Measurements from ENCODE around the gene ATP5F1B.
"Not testable (repeated sequence)": the region's sequence is repeated elsewhere in the genome, so short reads cannot be mapped to it uniquely, and the experiment has no call there.

Gene ATP5F1B

DNA sequence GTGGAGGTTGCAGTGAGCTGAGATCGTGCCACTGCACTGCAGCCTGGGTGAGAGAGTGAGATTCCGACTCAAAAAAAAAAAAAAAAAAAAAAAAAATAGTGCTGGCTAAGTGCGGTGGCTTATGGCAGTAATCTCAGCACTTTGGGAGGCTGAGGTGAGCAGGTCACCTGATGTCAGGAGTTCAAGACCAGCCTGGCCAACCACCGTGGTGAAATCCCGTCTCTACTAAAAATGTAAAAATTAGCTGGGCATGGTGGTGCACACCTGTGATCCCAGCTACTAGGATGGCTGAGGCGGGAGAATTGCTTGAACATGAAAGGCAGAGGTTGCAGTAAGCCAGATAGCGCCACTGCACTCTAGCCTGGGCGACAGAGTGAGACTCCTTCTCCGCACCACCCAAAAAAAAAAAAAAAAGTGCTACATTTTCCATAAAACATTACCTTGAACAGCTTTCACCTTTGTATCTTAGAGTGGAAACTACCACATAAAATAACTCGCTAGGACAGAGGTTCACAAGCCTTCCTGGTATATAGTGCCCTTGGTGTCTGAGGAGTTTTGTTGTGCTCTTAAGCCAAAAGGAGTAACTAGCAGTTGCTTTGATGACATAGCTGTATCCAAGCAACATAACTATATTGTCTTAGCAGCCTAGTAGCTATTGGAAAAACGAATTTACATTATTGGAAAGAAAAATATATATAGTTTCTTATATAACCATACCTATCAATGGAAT lies 31.2 kb upstream of the ATP5F1B start:
- H3K4me1 ChIP-seq (ENCODE audit: control insufficient read depth, low read depth, low read length) = no peaks in the 10 kb centered on the region
- H3K4me3 ChIP-seq (ENCODE audit: low read length) = no peak overlapping the region
- H3K9me3 ChIP-seq (ENCODE audit: control insufficient read depth, low read depth, low read length) = no peaks in the 10 kb centered on the region
- H3K27ac ChIP-seq (ENCODE audit: low read length) = no peak overlapping the region
- H3K27me3 ChIP-seq (ENCODE audit: control insufficient read depth, insufficient read depth, low read length) = no peaks in the 10 kb centered on the region
- H3K9ac ChIP-seq (ENCODE audit: low read length) = no peak overlapping the region
- H3K36me3 ChIP-seq (ENCODE audit: control insufficient read depth, low read depth, low read length) = peaks cover 32% of the 10 kb centered on the region

DNA sequence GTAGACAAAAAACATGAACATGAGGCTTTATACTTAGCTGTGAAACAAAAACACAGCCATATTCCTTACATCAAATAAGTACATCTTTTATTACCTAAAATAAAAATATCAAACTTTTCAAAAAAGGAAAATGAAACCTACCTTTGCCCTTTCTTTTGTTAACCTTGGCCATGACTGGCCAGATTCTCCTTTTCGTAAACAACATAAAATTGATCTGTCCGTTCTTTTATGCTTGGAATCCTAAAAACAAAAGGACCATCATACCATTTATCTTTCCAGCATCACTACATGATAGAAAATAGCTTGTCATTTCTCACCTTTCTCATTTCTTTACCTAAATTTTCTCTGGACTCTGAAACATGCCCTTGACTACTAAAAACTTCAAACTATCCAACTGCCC lies 25.8 kb upstream of the ATP5F1B start:
- H3K9ac ChIP-seq (ENCODE audit: low read length) = no peak overlapping the region
- H3K36me3 ChIP-seq (ENCODE audit: control insufficient read depth, low read depth, low read length) = peaks cover 62% of the 10 kb centered on the region
- H3K4me3 ChIP-seq (ENCODE audit: low read length) = no peak overlapping the region
- H3K9me3 ChIP-seq (ENCODE audit: control insufficient read depth, low read depth, low read length) = no peaks in the 10 kb centered on the region
- H3K27me3 ChIP-seq (ENCODE audit: control insufficient read depth, insufficient read depth, low read length) = no peaks in the 10 kb centered on the region
- no peaks in the 10 kb centered on the region for H3K4me1 ChIP-seq (ENCODE audit: control insufficient read depth, low read depth, low read length)
- H3K27ac ChIP-seq (ENCODE audit: low read length) = no peak overlapping the region

DNA sequence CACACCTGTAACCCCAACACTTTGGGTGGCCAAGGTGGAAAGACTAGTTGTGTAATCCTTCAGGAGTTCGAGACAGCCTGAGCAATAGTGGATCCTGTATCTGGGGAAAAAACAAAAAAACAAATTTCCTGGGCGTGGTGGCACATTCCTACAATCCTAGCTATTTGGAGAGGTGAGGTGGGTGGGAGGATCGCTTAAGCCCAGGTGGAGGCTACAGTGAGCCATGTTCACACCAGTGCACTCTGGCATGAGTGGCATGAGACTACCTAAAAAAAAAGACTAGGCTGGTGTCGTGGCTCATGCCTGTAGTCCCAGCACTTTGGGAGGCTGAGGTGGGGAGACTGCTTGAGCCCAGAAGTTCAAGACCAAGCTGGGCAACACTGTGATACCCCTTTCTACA lies 25.1 kb upstream of the ATP5F1B start:
- H3K27me3 ChIP-seq (ENCODE audit: control insufficient read depth, insufficient read depth, low read length) = no peaks in the 10 kb centered on the region
- peaks cover 70% of the 10 kb centered on the region for H3K36me3 ChIP-seq (ENCODE audit: control insufficient read depth, low read depth, low read length)
- no peak overlapping the region for H3K9ac ChIP-seq (ENCODE audit: low read length)
- H3K4me1 ChIP-seq (ENCODE audit: control insufficient read depth, low read depth, low read length) = no peaks in the 10 kb centered on the region
- no peak overlapping the region for H3K27ac ChIP-seq (ENCODE audit: low read length)
- H3K9me3 ChIP-seq (ENCODE audit: control insufficient read depth, low read depth, low read length) = no peaks in the 10 kb centered on the region
- no peak overlapping the region for H3K4me3 ChIP-seq (ENCODE audit: low read length)

- no peaks in the 10 kb centered on the region for H3K9me3 ChIP-seq (ENCODE audit: control insufficient read depth, low read depth, low read length)
- H3K9ac ChIP-seq (ENCODE audit: low read length) = no peak overlapping the region
- no peak overlapping the region for H3K27ac ChIP-seq (ENCODE audit: low read length)
- no peak overlapping the region for H3K4me3 ChIP-seq (ENCODE audit: low read length)
- peaks cover 96% of the 10 kb centered on the region for H3K36me3 ChIP-seq (ENCODE audit: control insufficient read depth, low read depth, low read length)
- H3K4me1 ChIP-seq (ENCODE audit: control insufficient read depth, low read depth, low read length) = no peaks in the 10 kb centered on the region
- H3K27me3 ChIP-seq (ENCODE audit: control insufficient read depth, insufficient read depth, low read length) = no peaks in the 10 kb centered on the region
Measured at GRCh38 chr12:56668197-56668457, 22.3 kb upstream of the ATP5F1B start.

DNA sequence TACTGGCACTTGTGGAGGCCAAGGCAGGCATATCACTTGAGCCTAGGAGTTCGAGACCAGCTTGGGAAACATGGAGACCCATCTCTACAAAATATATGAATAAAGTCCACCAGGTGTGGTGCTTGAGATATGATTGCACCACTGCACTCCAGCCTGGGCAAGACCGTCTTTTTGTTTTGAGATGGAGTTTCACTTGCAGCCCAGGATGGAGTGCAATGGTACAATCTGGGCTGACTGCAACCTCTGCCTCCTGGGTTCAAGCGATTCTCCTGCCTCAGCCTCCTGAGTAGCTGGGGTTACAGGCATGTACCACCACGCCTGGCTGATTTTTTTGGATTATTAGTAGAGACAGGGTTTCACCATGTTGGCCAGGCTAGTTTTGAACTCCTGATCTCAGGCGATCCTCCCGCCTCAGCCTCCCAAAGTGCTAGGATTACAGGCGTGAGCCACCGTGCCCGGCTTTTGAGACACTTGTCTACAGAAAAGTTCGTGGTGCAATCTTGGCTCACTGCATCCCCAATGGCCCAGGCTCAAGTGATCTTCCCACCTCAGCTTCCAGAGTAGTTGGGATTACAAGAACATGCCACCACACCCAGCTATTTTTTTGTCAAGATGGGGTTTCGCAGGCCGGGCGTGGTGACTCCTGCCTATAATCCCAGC lies 16.3 kb upstream of the ATP5F1B start:
- Histone ChIP-seq H3K4me3 (ENCODE audit: low read length) (no peak overlapping the region), H3K4me1 (ENCODE audit: control insufficient read depth, low read depth, low read length) (no peaks in the 10 kb centered on the region), H3K36me3 (ENCODE audit: control insufficient read depth, low read depth, low read length) (peaks cover 43% of the 10 kb centered on the region), H3K27ac (ENCODE audit: low read length) (no peak overlapping the region), H3K9me3 (ENCODE audit: control insufficient read depth, low read depth, low read length) (no peaks in the 10 kb centered on the region), H3K27me3 (ENCODE audit: control insufficient read depth, insufficient read depth, low read length) (no peaks in the 10 kb centered on the region), H3K9ac (ENCODE audit: low read length) (no peak overlapping the region)

DNA sequence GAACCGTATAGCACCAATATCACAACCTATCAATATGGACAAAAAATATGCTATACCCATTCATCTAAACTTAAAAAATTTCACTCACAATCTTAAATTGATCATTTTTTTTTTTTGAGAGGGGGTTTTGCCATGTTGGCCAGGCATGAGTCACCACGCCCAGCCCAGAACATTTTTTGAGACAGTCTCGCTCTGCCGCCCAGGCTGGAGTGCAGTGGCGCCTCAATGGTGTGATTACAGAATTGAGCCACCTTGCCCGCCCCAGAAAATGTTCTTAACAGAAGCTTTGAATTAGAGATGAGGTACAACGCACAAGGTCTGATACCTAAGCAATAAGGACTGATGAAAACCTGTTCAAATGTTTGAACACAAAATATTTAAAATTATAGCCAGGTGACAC lies 15.8 kb upstream of the ATP5F1B start:
- Histone ChIP-seq H3K9ac (ENCODE audit: low read length) (no peak overlapping the region), H3K9me3 (ENCODE audit: control insufficient read depth, low read depth, low read length) (no peaks in the 10 kb centered on the region), H3K27ac (ENCODE audit: low read length) (no peak overlapping the region), H3K36me3 (ENCODE audit: control insufficient read depth, low read depth, low read length) (peaks cover 38% of the 10 kb centered on the region), H3K4me1 (ENCODE audit: control insufficient read depth, low read depth, low read length) (no peaks in the 10 kb centered on the region), H3K4me3 (ENCODE audit: low read length) (no peak overlapping the region), H3K27me3 (ENCODE audit: control insufficient read depth, insufficient read depth, low read length) (no peaks in the 10 kb centered on the region)

- Histone ChIP-seq H3K4me1 (ENCODE audit: control insufficient read depth, low read depth, low read length) (no peaks in the 10 kb centered on the region), H3K27ac (ENCODE audit: low read length) (no peak overlapping the region), H3K9me3 (ENCODE audit: control insufficient read depth, low read depth, low read length) (no peaks in the 10 kb centered on the region), H3K36me3 (ENCODE audit: control insufficient read depth, low read depth, low read length) (peaks cover 12% of the 10 kb centered on the region), H3K4me3 (ENCODE audit: low read length) (no peak overlapping the region), H3K27me3 (ENCODE audit: control insufficient read depth, insufficient read depth, low read length) (no peaks in the 10 kb centered on the region), H3K9ac (ENCODE audit: low read length) (no peak overlapping the region)
Measured at GRCh38 chr12:56658921-56659320, 13.1 kb upstream of the ATP5F1B start.

GRCh38 chr12:56657416-56658379 lies 11.9 kb upstream of the ATP5F1B start:
- Histone ChIP-seq H3K9ac (ENCODE audit: low read length) (no peak overlapping the region), H3K36me3 (ENCODE audit: control insufficient read depth, low read depth, low read length) (no peaks in the 10 kb centered on the region)

DNA sequence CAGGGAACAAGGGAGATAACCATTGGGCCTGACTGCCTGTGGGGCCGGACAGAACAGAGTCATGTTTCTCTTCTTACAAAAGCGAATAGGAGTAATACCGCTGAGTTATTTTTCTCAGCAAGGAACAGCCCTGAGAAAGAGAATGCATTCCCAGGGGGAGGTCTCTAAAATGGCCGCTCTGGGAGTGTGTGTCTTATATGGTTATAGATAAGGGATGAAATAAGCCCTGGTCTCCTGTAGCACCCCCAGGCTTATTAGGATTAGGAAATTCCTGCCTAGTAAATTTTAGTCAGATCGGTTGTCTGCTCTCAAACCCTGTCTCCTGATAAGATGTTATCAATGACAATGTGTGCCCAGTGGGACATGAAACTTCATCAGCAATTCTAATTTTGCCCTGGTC lies 8.0 kb upstream of the ATP5F1B start:
- H3K9me3 ChIP-seq (ENCODE audit: control insufficient read depth, low read depth, low read length); H3K27me3 ChIP-seq (ENCODE audit: control insufficient read depth, insufficient read depth, low read length); H3K4me1 ChIP-seq (ENCODE audit: control insufficient read depth, low read depth, low read length); H3K36me3 ChIP-seq (ENCODE audit: control insufficient read depth, low read depth, low read length); H3K4me3 ChIP-seq (ENCODE audit: low read length); H3K9ac ChIP-seq (ENCODE audit: low read length); H3K27ac ChIP-seq (ENCODE audit: low read length): not testable (repeated sequence)

More at GRCh38 chr12:56657416-56658379, 11.9 kb upstream of the ATP5F1B start:
- Histone ChIP-seq H3K9me3 (ENCODE audit: control insufficient read depth, low read depth, low read length) (no peaks in the 10 kb centered on the region), H3K27ac (ENCODE audit: low read length) (no peak overlapping the region), H3K27me3 (ENCODE audit: control insufficient read depth, insufficient read depth, low read length) (no peaks in the 10 kb centered on the region), H3K4me3 (ENCODE audit: low read length) (no peak overlapping the region), H3K4me1 (ENCODE audit: control insufficient read depth, low read depth, low read length) (no peaks in the 10 kb centered on the region)

- H3K27ac ChIP-seq (ENCODE audit: low read length); H3K4me3 ChIP-seq (ENCODE audit: low read length); H3K9me3 ChIP-seq (ENCODE audit: control insufficient read depth, low read depth, low read length); H3K9ac ChIP-seq (ENCODE audit: low read length); H3K27me3 ChIP-seq (ENCODE audit: control insufficient read depth, insufficient read depth, low read length): not testable (repeated sequence)
- Histone ChIP-seq H3K4me1 (ENCODE audit: control insufficient read depth, low read depth, low read length) (peaks cover 12% of the 10 kb centered on the region), H3K36me3 (ENCODE audit: control insufficient read depth, low read depth, low read length) (peaks cover 21% of the 10 kb centered on the region)
Measured at GRCh38 chr12:56648023-56648422, 2.2 kb upstream of the ATP5F1B start.

GRCh38 chr12:56645201-56645716 lies 525 bp downstream of the ATP5F1B start:
- Histone ChIP-seq H3K9ac (ENCODE audit: low read length) (peak overlapping the region; percentile 99), H3K4me1 (ENCODE audit: control insufficient read depth, low read depth, low read length) (peaks cover 12% of the 10 kb centered on the region), H3K27ac (ENCODE audit: low read length) (peak overlapping the region; percentile 96), H3K4me3 (ENCODE audit: low read length) (peak overlapping the region; percentile 100), H3K36me3 (ENCODE audit: control insufficient read depth, low read depth, low read length) (peaks cover 46% of the 10 kb centered on the region), H3K27me3 (ENCODE audit: control insufficient read depth, insufficient read depth, low read length) (no peaks in the 10 kb centered on the region), H3K9me3 (ENCODE audit: control insufficient read depth, low read depth, low read length) (no peaks in the 10 kb centered on the region)
